Stomach (tissue), 9 donors: ENCODE measurements around the gene PERP. TPM values are rescaled to one million over a fixed set of nuclear protein-coding genes. Genes with fewer than 3 reads are reported as not detected.
A peak's percentile ranks its signal among the peaks of the same experiment; 100 is the strongest.

Source experiments
- DNase-seq, 2 donors: peaks; one replicate each; pipeline versions ENCODE4 v3.0.0 to v3.0.0-alpha.2; 2013 to 2019
- H3K27ac ChIP-seq, 5 donors: fragments of 200-600 bp in 4 of 5; sonication (generic) in 4 of 5; one replicate each; pipeline ENCODE4 v1.5.1; 2013 to 2019; ENCODE audit warnings: mild to moderate bottlenecking in 1 of 5, moderate library complexity in 1 of 5
- H3K27me3 ChIP-seq, 3 donors: fragments of 200-600 bp; sonication (generic); one replicate each; pipeline ENCODE4 v1.5.1; 2017 to 2019; ENCODE audit warnings: mixed run types in 1 of 3
- H3K36me3 ChIP-seq, 4 donors: fragments of 200-600 bp; sonication (generic); 1 replicate in 3 of 4; 2 replicates in 1 of 4; pipeline ENCODE4 v1.5.1; 2016 to 2019
- H3K4me1 ChIP-seq, 4 donors: fragments of 200-600 bp; sonication (generic); one replicate each; pipeline ENCODE4 v1.5.1; 2016 to 2019
- H3K4me3 ChIP-seq, 4 donors: fragments of 200-600 bp; sonication (generic) in 3 of 4; one replicate each; pipeline ENCODE4 v1.5.1; 2016 to 2019; ENCODE audit warnings: mild to moderate bottlenecking in 1 of 4
- H3K9me3 ChIP-seq, 4 donors: fragments of 200-600 bp; sonication (generic); one replicate each; pipeline ENCODE4 v1.5.1; 2016 to 2019
- EP300 ChIP-seq: sonication (generic); formaldehyde crosslinking; IDR thresholded peaks from one replicate; pipeline ENCODE4 v1.6.1; 2017; ENCODE audit warnings: antibody characterized with exemption
- POLR2A ChIP-seq, 4 donors: fragments of 450-650 bp; IDR thresholded peaks; one replicate each; pipeline ENCODE4 v1.6.1; 2016; ENCODE audit warnings: antibody characterized with exemption in 4 of 4, control low read depth in 2 of 4, mild to moderate bottlenecking in 1 of 4, moderate library complexity in 1 of 4
- POLR2AphosphoS5 ChIP-seq, 3 donors: sonication (generic); formaldehyde crosslinking; IDR thresholded peaks; one replicate each; pipeline ENCODE4 v1.6.1; 2016; ENCODE audit warnings: antibody characterized with exemption in 3 of 3
- WGBS, 5 donors: extraction: QIAGEN DNeasy Blood & Tissue Kit in 3 of 5; methylation state at CpG; one replicate each; pipeline versions ENCODE4 v1.1.5 to v1.1.7; 2013 to 2018; 5-methylcytosine and 5-hydroxymethylcytosine counted together
- intact Hi-C: fragments of 100-400 bp; cut with DNase I; formaldehyde crosslinking; loops from one replicate; pipeline ENCODE4 v1.15.1; 2023; ENCODE audit warnings: low total_unique reads
- polyA plus RNA-seq, 3 donors: library from polyadenylated mRNA; stranded (reverse); fragments of 200-250 nt; gene quantifications; one replicate each; pipeline ENCODE4 v1.2.3, GENCODE V29; 2013
- total RNA-seq, 5 donors: library from RNA; depleted of rRNA; stranded (reverse); fragments of >200 nt; gene quantifications; one replicate each; pipeline versions ENCODE4 v1.1.0 to v1.2.3, GENCODE V29; 2014 to 2016
- TF ChIP-seq, protein P1 (sequence below), 7 experiments: fragments of 450-650 bp in 4 of 7; fragments of 200-600 bp in 3 of 7; sonication (generic) in 3 of 7; IDR thresholded peaks; one replicate each; pipeline ENCODE4 v1.5.1; 2016 to 2019; ENCODE audit warnings: antibody characterized with exemption in 7 of 7, control low read depth in 2 of 7, mild to moderate bottlenecking in 1 of 7
- donor health status: healthy with polysubstance abuse.
- donor health status: Bipolar disorder and iron deficiency.
- donor health status: healthy.

The PERP gene
- total and polyA plus RNA-seq, 8 donors, result 3.8 to 159 (median 24.1) TPM

DNA sequence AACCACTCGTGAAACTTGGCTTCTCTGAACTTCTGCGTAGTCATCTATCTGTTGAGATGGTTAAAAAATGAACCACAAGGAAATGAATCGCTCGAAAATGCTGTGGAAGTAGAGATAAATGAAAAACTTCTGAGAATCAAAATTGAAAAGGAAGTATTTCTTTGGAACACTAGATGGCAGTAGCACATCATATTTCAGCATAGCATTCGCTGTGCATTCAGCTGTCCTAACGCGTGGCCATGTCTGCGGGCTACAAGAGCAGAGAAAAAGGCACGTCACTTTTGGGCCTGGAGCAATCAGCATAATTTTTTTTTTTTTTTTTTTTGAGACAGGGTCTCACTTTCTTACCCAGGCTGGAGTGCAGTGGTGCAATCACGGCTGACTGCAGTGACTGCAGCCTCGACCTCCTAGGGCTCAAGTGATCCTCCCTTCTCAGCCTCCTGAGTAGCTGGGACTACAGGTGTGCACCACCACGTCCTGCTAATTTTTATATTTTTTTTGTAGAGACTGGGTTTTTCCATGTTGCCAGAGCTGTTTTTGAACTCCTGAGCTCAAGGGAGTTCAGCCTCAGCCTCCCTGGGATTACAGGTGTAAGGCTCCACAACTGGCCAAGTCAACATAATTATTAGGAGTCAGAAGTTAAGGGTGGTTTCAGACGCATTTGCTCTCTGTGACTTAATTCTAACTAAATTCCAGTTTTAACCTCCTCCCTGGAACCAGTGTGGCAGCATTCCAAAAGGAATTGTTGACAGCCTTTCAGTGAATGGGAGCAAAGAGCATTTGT, 8.8 kb upstream of the PERP start:
- no peak for TF ChIP-seq EP300
- TF ChIP-seq POLR2A (IDR thresholded peaks at IDR 0.05), result no peak
- TF ChIP-seq, protein P1, sequence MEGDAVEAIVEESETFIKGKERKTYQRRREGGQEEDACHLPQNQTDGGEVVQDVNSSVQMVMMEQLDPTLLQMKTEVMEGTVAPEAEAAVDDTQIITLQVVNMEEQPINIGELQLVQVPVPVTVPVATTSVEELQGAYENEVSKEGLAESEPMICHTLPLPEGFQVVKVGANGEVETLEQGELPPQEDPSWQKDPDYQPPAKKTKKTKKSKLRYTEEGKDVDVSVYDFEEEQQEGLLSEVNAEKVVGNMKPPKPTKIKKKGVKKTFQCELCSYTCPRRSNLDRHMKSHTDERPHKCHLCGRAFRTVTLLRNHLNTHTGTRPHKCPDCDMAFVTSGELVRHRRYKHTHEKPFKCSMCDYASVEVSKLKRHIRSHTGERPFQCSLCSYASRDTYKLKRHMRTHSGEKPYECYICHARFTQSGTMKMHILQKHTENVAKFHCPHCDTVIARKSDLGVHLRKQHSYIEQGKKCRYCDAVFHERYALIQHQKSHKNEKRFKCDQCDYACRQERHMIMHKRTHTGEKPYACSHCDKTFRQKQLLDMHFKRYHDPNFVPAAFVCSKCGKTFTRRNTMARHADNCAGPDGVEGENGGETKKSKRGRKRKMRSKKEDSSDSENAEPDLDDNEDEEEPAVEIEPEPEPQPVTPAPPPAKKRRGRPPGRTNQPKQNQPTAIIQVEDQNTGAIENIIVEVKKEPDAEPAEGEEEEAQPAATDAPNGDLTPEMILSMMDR (IDR thresholded peaks at IDR 0.05), result peak in 5 of 7 experiments; percentile 38 to 82 (median 68)
- TF ChIP-seq POLR2AphosphoS5 (IDR thresholded peaks at IDR 0.05), result peak in 1 of 3 donors; percentile 61
- Histone ChIP-seq H3K9me3 (no peaks in the 10 kb centered on the region), H3K4me1 (peaks cover 0 to 5% (median 0%) of the 10 kb centered on the region in 4 donors), H3K27ac (no peak overlapping the region), H3K27me3 (peaks cover 0 to 6% (median 0%) of the 10 kb centered on the region in 3 donors), H3K36me3 (no peaks in the 10 kb centered on the region), H3K4me3 (no peak overlapping the region)
- DNase-seq, result peak; percentile 64 to 91
- WGBS, 5 donors, result 18 to 22% (median 19%) methylated on average over 13 of the region's 13 CpGs
- intact Hi-C loops, result loop anchor here (10.0 kb wide), 1 partner anchor 169 kb away; no protein-coding TSS in a partner anchor

DNA sequence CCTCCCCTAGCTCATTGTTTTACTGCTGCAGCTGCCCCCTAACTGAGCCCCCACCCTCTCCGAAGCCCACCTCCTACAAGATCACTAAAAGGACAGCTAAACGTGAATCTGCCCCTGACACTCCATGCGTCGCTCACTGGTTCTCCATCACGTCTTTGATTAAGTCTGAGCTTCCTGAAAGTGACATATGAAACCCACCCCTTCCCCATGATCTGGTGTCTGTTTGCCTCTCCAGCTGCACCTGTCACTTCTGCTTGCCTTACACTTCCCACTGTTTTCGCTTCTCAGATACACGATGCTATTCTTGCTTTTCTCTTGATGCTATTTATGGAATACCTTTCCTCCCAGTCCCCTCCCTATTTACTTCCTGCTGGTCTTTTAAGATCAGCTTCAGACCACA, 8.0 kb upstream of the PERP start:
- 47 to 62% (median 59%) methylated on average over 7 of the region's 7 CpGs for WGBS, 5 donors
- intact Hi-C loops, result loop anchor here (10.0 kb wide), 1 partner anchor 170 kb away; no protein-coding TSS in a partner anchor

DNA sequence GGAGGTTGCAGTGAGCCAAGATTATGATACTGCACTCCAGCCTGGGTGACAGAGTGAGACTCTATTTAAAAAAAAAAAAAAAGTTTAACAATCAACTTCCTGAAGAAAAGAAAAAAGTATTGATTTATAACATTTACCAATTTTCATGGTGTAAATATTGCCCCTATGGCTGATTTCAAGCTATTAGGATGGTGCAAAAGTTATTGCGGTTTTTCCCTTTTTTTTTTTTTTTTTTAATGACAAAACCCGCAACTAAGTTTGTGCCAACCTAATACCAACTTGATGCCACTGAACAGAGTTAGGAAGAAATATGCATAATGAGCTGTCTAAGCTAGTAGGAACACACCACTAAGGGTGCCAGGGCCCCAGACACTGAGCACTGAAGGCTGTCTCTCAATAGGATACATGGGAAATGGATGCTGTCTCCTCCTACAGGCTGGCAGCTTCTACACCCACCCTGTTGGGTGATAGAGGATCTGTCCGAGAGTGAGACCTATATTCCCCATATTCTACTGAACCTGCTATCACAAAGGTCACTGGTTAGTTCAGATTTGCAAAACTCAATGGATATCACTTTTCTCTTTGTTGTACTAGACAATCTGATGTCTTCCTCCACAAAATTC, 6.5 kb upstream of the PERP start:
- no peak overlapping the region for H3K27ac ChIP-seq
- no peak overlapping the region for H3K4me3 ChIP-seq
- intact Hi-C loops, result loop anchor here (5.0 to 10.0 kb wide), 2 partner anchors 111 to 171 kb away; no protein-coding TSS in a partner anchor
- no peak for DNase-seq
- 63 to 90% (median 77%) methylated on average over 3 of the region's 3 CpGs for WGBS, 5 donors
- H3K9me3 ChIP-seq, result no peaks in the 10 kb centered on the region
- H3K4me1 ChIP-seq, result peaks cover 0 to 12% (median 2%) of the 10 kb centered on the region in 4 donors
- no peaks in the 10 kb centered on the region for H3K36me3 ChIP-seq
- H3K27me3 ChIP-seq, result peaks cover 0 to 6% (median 0%) of the 10 kb centered on the region in 3 donors
- TF ChIP-seq EP300 (no peak), POLR2AphosphoS5 (IDR thresholded peaks at IDR 0.05) (no peak), POLR2A (IDR thresholded peaks at IDR 0.05) (no peak)
- TF ChIP-seq, protein P1 (IDR thresholded peaks at IDR 0.05), result no peak

More for the DNA sequence above, 8.0 kb upstream of the PERP start:
- TF ChIP-seq POLR2A (IDR thresholded peaks at IDR 0.05) (no peak), POLR2AphosphoS5 (IDR thresholded peaks at IDR 0.05) (no peak), EP300 (no peak)
- TF ChIP-seq, protein P1 (IDR thresholded peaks at IDR 0.05), result no peak
- no peak overlapping the region for H3K4me3 ChIP-seq
- no peaks in the 10 kb centered on the region for H3K36me3 ChIP-seq
- H3K4me1 ChIP-seq, result peaks cover 0 to 5% (median 0%) of the 10 kb centered on the region in 4 donors
- no peak overlapping the region for H3K27ac ChIP-seq
- H3K27me3 ChIP-seq, result peaks cover 0 to 6% (median 0%) of the 10 kb centered on the region in 3 donors
- no peak for DNase-seq
- no peaks in the 10 kb centered on the region for H3K9me3 ChIP-seq

DNA sequence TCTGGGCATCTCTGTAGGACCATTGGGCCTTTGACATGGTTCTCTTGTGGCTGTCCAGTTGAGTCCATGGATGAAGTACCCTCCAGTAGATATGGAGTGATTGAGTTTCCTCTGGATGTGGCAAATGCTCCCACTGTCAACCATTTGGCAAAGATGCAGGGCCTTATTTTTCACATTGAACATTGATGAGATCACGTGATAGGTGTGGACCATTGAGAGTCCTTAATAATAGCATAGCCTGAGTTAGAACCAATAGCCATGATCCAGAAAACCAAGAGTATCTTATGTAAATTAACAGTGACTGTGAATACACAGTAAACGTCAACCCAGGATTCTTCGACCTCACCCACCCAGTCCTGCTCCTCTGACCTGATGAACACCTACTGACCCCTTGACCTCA, 3.0 kb upstream of the PERP start:
- 47 to 81% (median 59%) methylated on average over 3 of the region's 3 CpGs for WGBS, 5 donors
- no peaks in the 10 kb centered on the region for H3K36me3 ChIP-seq
- no peak overlapping the region for H3K27ac ChIP-seq
- TF ChIP-seq POLR2A (IDR thresholded peaks at IDR 0.05) (no peak), POLR2AphosphoS5 (IDR thresholded peaks at IDR 0.05) (no peak), EP300 (no peak)
- TF ChIP-seq, protein P1 (IDR thresholded peaks at IDR 0.05), result no peak
- no peak for DNase-seq
- H3K27me3 ChIP-seq, result peaks cover 0 to 24% (median 9%) of the 10 kb centered on the region in 3 donors
- no peaks in the 10 kb centered on the region for H3K9me3 ChIP-seq
- H3K4me3 ChIP-seq, result no peak overlapping the region
- peaks cover 6 to 32% (median 23%) of the 10 kb centered on the region in 4 donors for H3K4me1 ChIP-seq
- intact Hi-C loops, result loop anchor here (5.0 to 10.0 kb wide), 2 partner anchors 108 to 175 kb away; no protein-coding TSS in a partner anchor
